NCI-H146 (cell line): ENCODE measurements around the gene ALPI.

ENCODE experiments used
- DNase-seq: peaks from one replicate; lab custom pipeline; 2025; lab: John Stamatoyannopoulos, UW

Gene ALPI

GRCh38 chr2:232460171-232460570 lies 4.2 kb downstream of the ALPI start:
- DNase-seq: no peak

GRCh38 chr2:232463701-232464543 lies 8.0 kb downstream of the ALPI start:
- DNase-seq: no peak

GRCh38 chr2:232464544-232464885 lies 8.6 kb downstream of the ALPI start:
- DNase-seq: no peak

- no peak for DNase-seq
These were observed 9.1 kb downstream of the ALPI start for GRCh38 chr2:232465061-232465460.

- no peak for DNase-seq
These were observed 10.3 kb downstream of the ALPI start for GRCh38 chr2:232466221-232466620.

GRCh38 chr2:232473467-232473890 lies 17.5 kb downstream of the ALPI start:
- peak; percentile 25 for DNase-seq

GRCh38 chr2:232476045-232476444 lies 20.1 kb downstream of the ALPI start:
- no peak for DNase-seq

- DNase-seq: no peak
These were observed 20.8 kb downstream of the ALPI start for GRCh38 chr2:232476791-232477190.

- DNase-seq: no peak
These were observed 22.0 kb downstream of the ALPI start for GRCh38 chr2:232477751-232478510.

GRCh38 chr2:232478571-232479340 lies 22.8 kb downstream of the ALPI start:
- no peak for DNase-seq

GRCh38 chr2:232479341-232480200 lies 23.6 kb downstream of the ALPI start:
- no peak for DNase-seq

GRCh38 chr2:232480201-232481190 lies 24.5 kb downstream of the ALPI start:
- no peak for DNase-seq

GRCh38 chr2:232481322-232482140 lies 25.6 kb downstream of the ALPI start:
- DNase-seq: no peak

- no peak for DNase-seq
These were observed 26.6 kb downstream of the ALPI start for GRCh38 chr2:232482301-232483238.

- no peak for DNase-seq
These were observed 27.5 kb downstream of the ALPI start for GRCh38 chr2:232483311-232483922.

- no peak for DNase-seq
These were observed 28.1 kb downstream of the ALPI start for GRCh38 chr2:232483923-232484627.

GRCh38 chr2:232484628-232485347 lies 28.8 kb downstream of the ALPI start:
- DNase-seq: no peak
